ENCODE results near the gene B4GAT1.
"Not testable (repeated sequence)": the region's sequence is repeated elsewhere in the genome, so short reads cannot be mapped to it uniquely, and the experiment has no call there.

The B4GAT1 gene

GRCh38 chr11:66386171-66387069, 39.0 kb upstream of the B4GAT1 start:
- peak; percentile 87 for DNase-seq (ENCODE audit: low spot score)
- Histone ChIP-seq H3K18ac (ENCODE audit: low read length) (no peak overlapping the region), H3K9ac (ENCODE audit: low read depth, low read length, poor library complexity) (no peak overlapping the region), H2BK5ac (ENCODE audit: low read length) (no peak overlapping the region), H4K91ac (ENCODE audit: low read depth, low read length, poor library complexity) (no peak overlapping the region), H3K27ac (replicated peaks; ENCODE audit: low read length) (no peak overlapping the region), H2AK5ac (ENCODE audit: low read depth, low read length) (no peak overlapping the region), H3K23ac (ENCODE audit: low read depth, low read length, poor library complexity) (no peak overlapping the region), H3K14ac (ENCODE audit: low read length) (no peak overlapping the region), H2BK12ac (ENCODE audit: low read length) (no peak overlapping the region), H3K4me2 (ENCODE audit: insufficient read depth, low read length, poor library complexity, severe bottlenecking) (peak overlapping the region; percentile 23), H4K8ac (ENCODE audit: low read depth, low read length) (no peak overlapping the region), H2AFZ (ENCODE audit: low read length) (peak overlapping the region; percentile 91), H3K4me1 (ENCODE audit: control insufficient read depth in 2 of 2, insufficient read depth in 1 of 2, low read depth in 1 of 2, low read length in 2 of 2) (no peaks in the 10 kb centered on the region), H3K36me3 (replicated peaks in 1 of 2; ENCODE audit: control insufficient read depth in 2 of 2, insufficient read depth in 2 of 2, low read length in 2 of 2) (no peaks in the 10 kb centered on the region), H2BK120ac (ENCODE audit: low read depth, low read length) (no peak overlapping the region), H3K4me3 (ENCODE audit: low read length in 2 of 2) (peak overlapping the region in 1 of 2 donors; percentile 31), H3K27me3 (ENCODE audit: control insufficient read depth in 3 of 3, insufficient read depth in 3 of 3, low read depth in 1 of 3, low read length in 3 of 3) (peaks cover 0 to 11% (median 0%) of the 10 kb centered on the region in 3 experiments), H2BK15ac (ENCODE audit: low read length) (no peak overlapping the region), H3K79me1 (ENCODE audit: low read depth, low read length) (no peaks in the 10 kb centered on the region), H3K9me3 (replicated peaks in 1 of 2; ENCODE audit: control insufficient read depth in 2 of 2, insufficient read depth in 1 of 2, low read depth in 1 of 2, low read length in 2 of 2) (no peaks in the 10 kb centered on the region), H3K4ac (ENCODE audit: low read length) (no peak overlapping the region)
- WGBS, 2 donors (ENCODE audit: extremely low coverage in 2 of 2, insufficient read length in 2 of 2, insufficient replicate concordance in 1 of 2) = no CpG with 5 or more reads among the region's 20 CpGs

GRCh38 chr11:66384316-66384715, 36.9 kb upstream of the B4GAT1 start:
- H3K36me3 ChIP-seq (replicated peaks in 1 of 2; ENCODE audit: control insufficient read depth in 2 of 2, insufficient read depth in 2 of 2, low read length in 2 of 2); H3K4me1 ChIP-seq (ENCODE audit: control insufficient read depth in 2 of 2, insufficient read depth in 1 of 2, low read depth in 1 of 2, low read length in 2 of 2); H3K27ac ChIP-seq (replicated peaks; ENCODE audit: low read length); H3K79me1 ChIP-seq (ENCODE audit: low read depth, low read length); H3K4me3 ChIP-seq (ENCODE audit: low read length in 2 of 2); H3K18ac ChIP-seq (ENCODE audit: low read length); H2BK5ac ChIP-seq (ENCODE audit: low read length); H2BK120ac ChIP-seq (ENCODE audit: low read depth, low read length); H3K14ac ChIP-seq (ENCODE audit: low read length); H2AK5ac ChIP-seq (ENCODE audit: low read depth, low read length); H2AFZ ChIP-seq (ENCODE audit: low read length); H3K9ac ChIP-seq (ENCODE audit: low read depth, low read length, poor library complexity); H3K9me3 ChIP-seq (replicated peaks in 1 of 2; ENCODE audit: control insufficient read depth in 2 of 2, insufficient read depth in 1 of 2, low read depth in 1 of 2, low read length in 2 of 2); H4K8ac ChIP-seq (ENCODE audit: low read depth, low read length); H3K23ac ChIP-seq (ENCODE audit: low read depth, low read length, poor library complexity); H3K4ac ChIP-seq (ENCODE audit: low read length); H3K4me2 ChIP-seq (ENCODE audit: insufficient read depth, low read length, poor library complexity, severe bottlenecking); H4K91ac ChIP-seq (ENCODE audit: low read depth, low read length, poor library complexity); DNase-seq (ENCODE audit: low spot score); H2BK15ac ChIP-seq (ENCODE audit: low read length); H2BK12ac ChIP-seq (ENCODE audit: low read length): not testable (repeated sequence)
- no CpG with 5 or more reads among the region's 13 CpGs for WGBS, 2 donors (ENCODE audit: extremely low coverage in 2 of 2, insufficient read length in 2 of 2, insufficient replicate concordance in 1 of 2)
- peaks cover 0 to 11% (median 0%) of the 10 kb centered on the region in 3 experiments for H3K27me3 ChIP-seq (ENCODE audit: control insufficient read depth in 3 of 3, insufficient read depth in 3 of 3, low read depth in 1 of 3, low read length in 3 of 3)

GRCh38 chr11:66380264-66380663, 32.8 kb upstream of the B4GAT1 start:
- H3K27me3 ChIP-seq (ENCODE audit: control insufficient read depth in 3 of 3, insufficient read depth in 3 of 3, low read depth in 1 of 3, low read length in 3 of 3); H3K9me3 ChIP-seq (replicated peaks in 1 of 2; ENCODE audit: control insufficient read depth in 2 of 2, insufficient read depth in 1 of 2, low read depth in 1 of 2, low read length in 2 of 2); H3K27ac ChIP-seq (replicated peaks; ENCODE audit: low read length); H3K4me2 ChIP-seq (ENCODE audit: insufficient read depth, low read length, poor library complexity, severe bottlenecking); H3K9ac ChIP-seq (ENCODE audit: low read depth, low read length, poor library complexity); H3K23ac ChIP-seq (ENCODE audit: low read depth, low read length, poor library complexity); H3K79me1 ChIP-seq (ENCODE audit: low read depth, low read length); H3K4ac ChIP-seq (ENCODE audit: low read length); H2BK15ac ChIP-seq (ENCODE audit: low read length); H3K4me3 ChIP-seq (ENCODE audit: low read length in 2 of 2); H4K8ac ChIP-seq (ENCODE audit: low read depth, low read length); H3K4me1 ChIP-seq (ENCODE audit: control insufficient read depth in 2 of 2, insufficient read depth in 1 of 2, low read depth in 1 of 2, low read length in 2 of 2); H2AK5ac ChIP-seq (ENCODE audit: low read depth, low read length); H4K91ac ChIP-seq (ENCODE audit: low read depth, low read length, poor library complexity); H3K36me3 ChIP-seq (replicated peaks in 1 of 2; ENCODE audit: control insufficient read depth in 2 of 2, insufficient read depth in 2 of 2, low read length in 2 of 2); H2BK12ac ChIP-seq (ENCODE audit: low read length); H3K18ac ChIP-seq (ENCODE audit: low read length); H3K14ac ChIP-seq (ENCODE audit: low read length); H2BK120ac ChIP-seq (ENCODE audit: low read depth, low read length); H2BK5ac ChIP-seq (ENCODE audit: low read length); DNase-seq (ENCODE audit: low spot score): not testable (repeated sequence)
- no CpG with 5 or more reads among the region's 7 CpGs for WGBS, 2 donors (ENCODE audit: extremely low coverage in 2 of 2, insufficient read length in 2 of 2, insufficient replicate concordance in 1 of 2)
- peak overlapping the region; percentile 8 for H2AFZ ChIP-seq (ENCODE audit: low read length)

GRCh38 chr11:66373690-66374287, 26.4 kb upstream of the B4GAT1 start:
- not testable (repeated sequence) for H3K27me3 ChIP-seq (ENCODE audit: control insufficient read depth in 3 of 3, insufficient read depth in 3 of 3, low read depth in 1 of 3, low read length in 3 of 3); H3K9ac ChIP-seq (ENCODE audit: low read depth, low read length, poor library complexity); H2AFZ ChIP-seq (ENCODE audit: low read length); H3K14ac ChIP-seq (ENCODE audit: low read length); H2BK5ac ChIP-seq (ENCODE audit: low read length); H3K9me3 ChIP-seq (replicated peaks in 1 of 2; ENCODE audit: control insufficient read depth in 2 of 2, insufficient read depth in 1 of 2, low read depth in 1 of 2, low read length in 2 of 2); H2BK120ac ChIP-seq (ENCODE audit: low read depth, low read length); H4K8ac ChIP-seq (ENCODE audit: low read depth, low read length); H3K4me2 ChIP-seq (ENCODE audit: insufficient read depth, low read length, poor library complexity, severe bottlenecking); H3K18ac ChIP-seq (ENCODE audit: low read length); H3K4ac ChIP-seq (ENCODE audit: low read length); DNase-seq (ENCODE audit: low spot score); H3K23ac ChIP-seq (ENCODE audit: low read depth, low read length, poor library complexity); H2BK15ac ChIP-seq (ENCODE audit: low read length); H2BK12ac ChIP-seq (ENCODE audit: low read length); H2AK5ac ChIP-seq (ENCODE audit: low read depth, low read length); H3K27ac ChIP-seq (replicated peaks; ENCODE audit: low read length); H4K91ac ChIP-seq (ENCODE audit: low read depth, low read length, poor library complexity); H3K4me3 ChIP-seq (ENCODE audit: low read length in 2 of 2); H3K79me1 ChIP-seq (ENCODE audit: low read depth, low read length)
- Histone ChIP-seq H3K4me1 (ENCODE audit: control insufficient read depth in 2 of 2, insufficient read depth in 1 of 2, low read depth in 1 of 2, low read length in 2 of 2) (peaks cover 10 to 18% of the 10 kb centered on the region in 2 donors), H3K36me3 (replicated peaks in 1 of 2; ENCODE audit: control insufficient read depth in 2 of 2, insufficient read depth in 2 of 2, low read length in 2 of 2) (peaks cover 0 to 10% of the 10 kb centered on the region in 2 donors)
- no CpG with 5 or more reads among the region's 9 CpGs for WGBS, 2 donors (ENCODE audit: extremely low coverage in 2 of 2, insufficient read length in 2 of 2, insufficient replicate concordance in 1 of 2)

Measured in neuronal stem cell (in vitro differentiated cells).